SJSA1 (cell line): ENCODE data around the gene SLC37A1. TPM values are rescaled to one million over a fixed set of nuclear protein-coding genes. Genes with fewer than 3 reads are reported as not detected.

Experiments used
- DNase-seq, 2 experiments: peaks; one replicate each; pipeline ENCODE4 v3.0.0-alpha.2; 2015 to 2020; ENCODE audit warnings: low spot score in 2 of 2, low read depth in 1 of 2
- H3K27ac ChIP-seq: fragments of 250-450 bp; sonication (Bioruptor Pico); 2 replicates; pipeline ENCODE4 v1.5.1; 2020; ENCODE audit warnings: mild to moderate bottlenecking, moderate library complexity
- H3K27me3 ChIP-seq: fragments of 250-450 bp; sonication (Bioruptor Pico); replicated peaks from 2 replicates; pipeline ENCODE4 v1.5.1; 2020; ENCODE audit warnings: mild to moderate bottlenecking, moderate library complexity
- H3K36me3 ChIP-seq: fragments of 250-450 bp; sonication (Bioruptor Pico); 2 replicates; pipeline ENCODE4 v1.5.1; 2020; ENCODE audit warnings: mild to moderate bottlenecking
- H3K4me1 ChIP-seq: fragments of 250-450 bp; sonication (Bioruptor Pico); replicated peaks from 2 replicates; pipeline ENCODE4 v1.6.1; 2021; ENCODE audit warnings: mild to moderate bottlenecking
- H3K4me3 ChIP-seq: fragments of 250-450 bp; sonication (Bioruptor Pico); 2 replicates; pipeline ENCODE4 v1.5.1; 2020; ENCODE audit warnings: mild to moderate bottlenecking
- H3K9me3 ChIP-seq: fragments of 250-450 bp; sonication (Bioruptor Pico); replicated peaks from 2 replicates; pipeline ENCODE4 v1.5.1; 2020; ENCODE audit warnings: mild to moderate bottlenecking
- total RNA-seq: library from RNA; depleted of rRNA; stranded (reverse); fragments of >200 nt; shearing (Covaris generic); gene quantifications from 2 replicates; pipeline ENCODE4 v1.2.3, GENCODE V29; 2014

Gene SLC37A1
- total RNA-seq, 1 experiment from 2014 or later = 5.2 TPM

GRCh38 chr21:42563686-42564085 is 50.0 kb downstream of the SLC37A1 start:
- no peak overlapping the region for H3K4me3 ChIP-seq
- H3K9me3 ChIP-seq = no peaks in the 10 kb centered on the region
- H3K27ac ChIP-seq = no peak overlapping the region
- no peaks in the 10 kb centered on the region for H3K4me1 ChIP-seq
- DNase-seq = no peak
- H3K27me3 ChIP-seq = no peaks in the 10 kb centered on the region
- no peaks in the 10 kb centered on the region for H3K36me3 ChIP-seq

- Histone ChIP-seq H3K27me3 (no peaks in the 10 kb centered on the region), H3K27ac (no peak overlapping the region), H3K4me3 (no peak overlapping the region), H3K9me3 (no peaks in the 10 kb centered on the region), H3K36me3 (no peaks in the 10 kb centered on the region), H3K4me1 (no peaks in the 10 kb centered on the region)
- DNase-seq = peak in 1 of 2 experiments; percentile 38
Measured at GRCh38 chr21:42564561-42564971, 50.9 kb downstream of the SLC37A1 start.

GRCh38 chr21:42565206-42565810 is 51.7 kb downstream of the SLC37A1 start:
- no peaks in the 10 kb centered on the region for H3K27me3 ChIP-seq

GRCh38 chr21:42565886-42566523 is 52.4 kb downstream of the SLC37A1 start:
- H3K4me3 ChIP-seq = no peak overlapping the region
- peak in 1 of 2 experiments; percentile 33 for DNase-seq
- H3K27ac ChIP-seq = no peak overlapping the region
- H3K9me3 ChIP-seq = no peaks in the 10 kb centered on the region
- no peaks in the 10 kb centered on the region for H3K4me1 ChIP-seq
- no peaks in the 10 kb centered on the region for H3K36me3 ChIP-seq
- no peaks in the 10 kb centered on the region for H3K27me3 ChIP-seq

More at GRCh38 chr21:42565206-42565810, 51.7 kb downstream of the SLC37A1 start:
- no peaks in the 10 kb centered on the region for H3K4me1 ChIP-seq
- no peak overlapping the region for H3K27ac ChIP-seq
- no peaks in the 10 kb centered on the region for H3K36me3 ChIP-seq
- DNase-seq = peak in 1 of 2 experiments; percentile 37
- H3K4me3 ChIP-seq = no peak overlapping the region
- no peaks in the 10 kb centered on the region for H3K9me3 ChIP-seq

- Histone ChIP-seq H3K4me3 (no peak overlapping the region), H3K4me1 (no peaks in the 10 kb centered on the region), H3K36me3 (no peaks in the 10 kb centered on the region), H3K27me3 (no peaks in the 10 kb centered on the region), H3K27ac (no peak overlapping the region), H3K9me3 (no peaks in the 10 kb centered on the region)
- peak in 1 of 2 experiments; percentile 37 for DNase-seq
Measured at GRCh38 chr21:42566524-42567213, 53.0 kb downstream of the SLC37A1 start.

- no peak overlapping the region for H3K27ac ChIP-seq
- no peaks in the 10 kb centered on the region for H3K4me1 ChIP-seq
- DNase-seq = peak in 1 of 2 experiments; percentile 8
- H3K9me3 ChIP-seq = no peaks in the 10 kb centered on the region
- H3K36me3 ChIP-seq = no peaks in the 10 kb centered on the region
- no peak overlapping the region for H3K4me3 ChIP-seq
- H3K27me3 ChIP-seq = no peaks in the 10 kb centered on the region
Measured at GRCh38 chr21:42567214-42567555, 53.5 kb downstream of the SLC37A1 start.

GRCh38 chr21:42567861-42568260 is 54.2 kb downstream of the SLC37A1 start:
- Histone ChIP-seq H3K27ac (no peak overlapping the region), H3K4me3 (no peak overlapping the region), H3K27me3 (no peaks in the 10 kb centered on the region), H3K36me3 (no peaks in the 10 kb centered on the region), H3K4me1 (no peaks in the 10 kb centered on the region), H3K9me3 (no peaks in the 10 kb centered on the region)
- peak in 1 of 2 experiments; percentile 26 for DNase-seq

- no peaks in the 10 kb centered on the region for H3K27me3 ChIP-seq
- H3K4me1 ChIP-seq = no peaks in the 10 kb centered on the region
- H3K4me3 ChIP-seq = no peak overlapping the region
- H3K9me3 ChIP-seq = no peaks in the 10 kb centered on the region
- H3K27ac ChIP-seq = no peak overlapping the region
- DNase-seq = peak in 1 of 2 experiments; percentile 26
- H3K36me3 ChIP-seq = no peaks in the 10 kb centered on the region
Measured at GRCh38 chr21:42568376-42568775, 54.7 kb downstream of the SLC37A1 start.

- Histone ChIP-seq H3K4me3 (no peak overlapping the region), H3K9me3 (no peaks in the 10 kb centered on the region), H3K27me3 (no peaks in the 10 kb centered on the region), H3K27ac (no peak overlapping the region), H3K36me3 (no peaks in the 10 kb centered on the region), H3K4me1 (no peaks in the 10 kb centered on the region)
- DNase-seq = peak in 1 of 2 experiments; percentile 28
Measured at GRCh38 chr21:42568866-42569731, 55.4 kb downstream of the SLC37A1 start.

- Histone ChIP-seq H3K27me3 (no peaks in the 10 kb centered on the region), H3K4me1 (no peaks in the 10 kb centered on the region), H3K36me3 (no peaks in the 10 kb centered on the region), H3K9me3 (no peaks in the 10 kb centered on the region), H3K4me3 (no peak overlapping the region), H3K27ac (no peak overlapping the region)
- peak in 1 of 2 experiments; percentile 32 for DNase-seq
Measured at GRCh38 chr21:42569732-42570301, 56.2 kb downstream of the SLC37A1 start.

GRCh38 chr21:42570362-42570761 is 56.7 kb downstream of the SLC37A1 start:
- no peaks in the 10 kb centered on the region for H3K4me1 ChIP-seq
- H3K27me3 ChIP-seq = no peaks in the 10 kb centered on the region
- H3K9me3 ChIP-seq = no peaks in the 10 kb centered on the region
- H3K36me3 ChIP-seq = no peaks in the 10 kb centered on the region
- H3K4me3 ChIP-seq = no peak overlapping the region
- DNase-seq = peak in 1 of 2 experiments; percentile 17
- no peak overlapping the region for H3K27ac ChIP-seq

GRCh38 chr21:42570841-42571387 is 57.3 kb downstream of the SLC37A1 start:
- no peak overlapping the region for H3K4me3 ChIP-seq
- H3K4me1 ChIP-seq = no peaks in the 10 kb centered on the region
- H3K27ac ChIP-seq = no peak overlapping the region
- no peaks in the 10 kb centered on the region for H3K36me3 ChIP-seq
- peak in 1 of 2 experiments; percentile 53 for DNase-seq
- no peaks in the 10 kb centered on the region for H3K9me3 ChIP-seq
- H3K27me3 ChIP-seq = no peaks in the 10 kb centered on the region
